ENCODE measurements around the gene ADK.
"Not testable (repeated sequence)": the region's sequence is repeated elsewhere in the genome, so short reads cannot be mapped to it uniquely, and the experiment has no call there.

- TF ChIP-seq CTCF, POLR2A (IDR thresholded peaks at IDR 0.05): not testable (repeated sequence)
These were observed 71.4 kb downstream of the ADK start for GRCh38 chr10:74222467-74222866.

Measured in lower leg skin (tissue), 3 donors.